ENCODE measurements around the gene MDFIC.

The MDFIC gene

DNA sequence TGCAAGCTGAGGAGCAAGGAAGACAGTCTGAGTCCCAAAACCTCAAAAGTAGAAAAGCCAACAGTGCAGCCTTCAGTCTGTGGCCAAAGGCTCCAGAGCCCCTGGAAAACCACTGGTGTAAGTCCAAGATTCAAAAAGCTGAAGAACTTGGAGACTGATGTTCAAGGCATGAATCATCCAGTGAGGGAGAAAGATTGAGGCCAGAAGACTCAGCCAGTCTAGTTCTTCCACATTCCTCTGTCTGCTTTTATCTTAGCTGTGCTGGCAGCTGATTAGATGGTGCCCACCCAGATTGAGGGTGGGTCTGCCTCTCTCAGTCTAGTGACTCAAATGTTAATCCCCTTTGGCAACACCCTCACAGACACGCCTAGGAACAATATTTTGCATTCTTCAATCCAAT, 20.1 kb upstream of the MDFIC start:
- Histone ChIP-seq H3K9me3 (no peaks in the 10 kb centered on the region), H3K36me3 (no peaks in the 10 kb centered on the region), H3K9ac (no peak overlapping the region), H3K27me3 (no peaks in the 10 kb centered on the region), H3K4me1 (no peaks in the 10 kb centered on the region), H4K20me1 (no peaks in the 10 kb centered on the region), H3K4me2 (no peak overlapping the region), H3K27ac (no peak overlapping the region), H3K4me3 (no peak overlapping the region)
- TF ChIP-seq Cebpa-rat (IDR thresholded peaks at IDR 0.05) = no peak

- H3K4me2 ChIP-seq = no peak overlapping the region
- H3K9ac ChIP-seq = no peak overlapping the region
- no peaks in the 10 kb centered on the region for H3K4me1 ChIP-seq
- no peak overlapping the region for H3K27ac ChIP-seq
- TF ChIP-seq Cebpa-rat (IDR thresholded peaks at IDR 0.05) = no peak
- H3K9me3 ChIP-seq = no peaks in the 10 kb centered on the region
- H4K20me1 ChIP-seq = no peaks in the 10 kb centered on the region
- no peaks in the 10 kb centered on the region for H3K27me3 ChIP-seq
- no peaks in the 10 kb centered on the region for H3K36me3 ChIP-seq
- no peak overlapping the region for H3K4me3 ChIP-seq
Observed at GRCh38 chr7:114903131-114903530, 18.8 kb upstream of the MDFIC start.

DNA sequence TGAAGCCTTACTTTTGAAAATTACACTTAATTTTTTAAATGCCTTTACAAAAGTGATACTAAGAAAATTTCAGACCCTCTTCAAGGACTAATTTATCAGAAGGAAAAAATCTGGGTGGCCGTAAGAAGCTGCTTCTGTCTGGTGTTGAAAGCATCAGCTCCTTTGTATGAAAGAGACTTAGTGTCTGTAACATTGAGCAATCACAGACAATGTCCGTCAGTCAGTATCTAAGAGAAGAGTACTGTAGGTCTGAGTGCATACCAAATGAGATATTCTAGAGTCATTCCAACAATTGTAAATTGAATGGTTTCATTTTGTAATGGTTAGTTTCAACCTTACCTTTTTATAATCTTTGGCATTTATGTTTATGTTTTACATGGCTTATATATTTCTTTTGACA, 11.1 kb upstream of the MDFIC start:
- H3K4me2 ChIP-seq = no peak overlapping the region
- no peaks in the 10 kb centered on the region for H3K4me1 ChIP-seq
- H3K4me3 ChIP-seq = no peak overlapping the region
- H3K9ac ChIP-seq = no peak overlapping the region
- no peak overlapping the region for H3K27ac ChIP-seq
- H3K27me3 ChIP-seq = no peaks in the 10 kb centered on the region
- no peak for TF ChIP-seq Cebpa-rat (IDR thresholded peaks at IDR 0.05)
- no peaks in the 10 kb centered on the region for H3K36me3 ChIP-seq
- no peaks in the 10 kb centered on the region for H3K9me3 ChIP-seq
- no peaks in the 10 kb centered on the region for H4K20me1 ChIP-seq

- Histone ChIP-seq H4K20me1 (no peaks in the 10 kb centered on the region), H3K27me3 (no peaks in the 10 kb centered on the region), H3K27ac (no peak overlapping the region), H3K4me3 (no peak overlapping the region), H3K4me1 (no peaks in the 10 kb centered on the region), H3K9me3 (no peaks in the 10 kb centered on the region), H3K4me2 (no peak overlapping the region), H3K36me3 (no peaks in the 10 kb centered on the region), H3K9ac (no peak overlapping the region)
- no peak for TF ChIP-seq Cebpa-rat (IDR thresholded peaks at IDR 0.05)
Observed at GRCh38 chr7:114911411-114911810, 10.5 kb upstream of the MDFIC start.

DNA sequence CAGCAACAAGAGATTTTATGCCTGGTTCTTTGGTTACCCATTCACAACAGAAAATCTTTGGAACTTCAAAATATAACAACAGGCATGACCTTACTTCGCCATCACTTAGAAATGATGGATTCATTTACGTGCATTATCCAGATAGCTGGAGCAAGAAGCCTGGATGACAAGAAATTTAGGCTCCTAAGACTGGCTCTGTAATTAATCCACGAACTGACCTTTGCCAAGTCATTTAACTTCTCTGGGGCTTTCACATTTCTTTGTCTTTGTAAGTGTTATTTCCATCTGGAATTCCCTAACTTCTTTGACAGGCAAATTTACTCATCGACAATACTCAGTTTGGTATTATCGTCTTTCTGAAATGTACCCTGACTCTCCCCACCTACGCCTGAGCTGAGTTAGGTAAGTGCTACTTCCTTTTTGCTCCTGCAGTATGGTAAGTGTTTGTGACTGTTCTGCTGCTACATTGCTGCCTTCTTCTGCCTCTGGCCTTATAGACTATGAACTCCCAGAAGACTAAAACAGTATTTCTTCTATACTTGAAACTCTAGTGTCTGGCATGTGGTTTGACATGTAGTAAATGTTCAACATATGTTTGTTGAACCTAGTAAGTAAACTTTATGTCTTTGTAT, 5.5 kb upstream of the MDFIC start:
- Histone ChIP-seq H3K36me3 (no peaks in the 10 kb centered on the region), H3K27me3 (no peaks in the 10 kb centered on the region), H3K4me3 (no peak overlapping the region), H3K9me3 (no peaks in the 10 kb centered on the region), H3K4me2 (no peak overlapping the region), H3K4me1 (no peaks in the 10 kb centered on the region), H3K9ac (no peak overlapping the region), H3K27ac (no peak overlapping the region), H4K20me1 (no peaks in the 10 kb centered on the region)
- TF ChIP-seq Cebpa-rat (IDR thresholded peaks at IDR 0.05) = no peak

GRCh38 chr7:114917211-114917839, 4.6 kb upstream of the MDFIC start:
- H3K27me3 ChIP-seq = no peaks in the 10 kb centered on the region
- H3K27ac ChIP-seq = no peak overlapping the region
- no peak overlapping the region for H3K9ac ChIP-seq
- no peak for TF ChIP-seq Cebpa-rat (IDR thresholded peaks at IDR 0.05)
- no peak overlapping the region for H3K4me2 ChIP-seq
- no peaks in the 10 kb centered on the region for H3K36me3 ChIP-seq
- no peaks in the 10 kb centered on the region for H3K4me1 ChIP-seq
- H4K20me1 ChIP-seq = no peaks in the 10 kb centered on the region
- H3K4me3 ChIP-seq = no peak overlapping the region
- peaks cover 6% of the 10 kb centered on the region for H3K9me3 ChIP-seq

- no peak for TF ChIP-seq Cebpa-rat (IDR thresholded peaks at IDR 0.05)
- Histone ChIP-seq H3K27ac (no peak overlapping the region), H3K9ac (no peak overlapping the region), H3K27me3 (no peaks in the 10 kb centered on the region), H3K9me3 (peaks cover 16% of the 10 kb centered on the region), H3K4me1 (no peaks in the 10 kb centered on the region), H4K20me1 (no peaks in the 10 kb centered on the region), H3K4me3 (no peak overlapping the region), H3K4me2 (no peak overlapping the region), H3K36me3 (no peaks in the 10 kb centered on the region)
Observed at GRCh38 chr7:114919587-114919986, 2.3 kb upstream of the MDFIC start.

DNA sequence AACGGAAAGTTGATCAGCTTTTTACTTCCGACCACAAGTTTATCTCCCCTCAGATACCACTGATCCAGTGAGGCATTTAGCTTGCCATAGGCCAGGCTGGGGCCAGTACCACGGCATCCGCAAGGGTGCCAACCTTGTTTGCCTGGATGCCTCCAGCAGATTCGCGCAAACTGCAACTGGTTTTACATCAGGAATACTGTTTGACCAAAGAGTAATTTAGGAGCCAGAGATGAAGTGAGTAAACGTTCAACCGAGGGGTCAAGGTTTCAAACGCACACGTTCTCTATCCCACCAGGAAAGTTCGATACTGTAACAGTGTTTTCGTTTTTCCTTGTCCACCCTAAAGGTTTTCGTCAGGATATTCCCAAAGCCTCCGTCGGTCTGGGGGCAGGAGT, 266 bp upstream of the MDFIC start:
- Histone ChIP-seq H3K27me3 (no peaks in the 10 kb centered on the region), H3K9me3 (peaks cover 16% of the 10 kb centered on the region), H3K9ac (no peak overlapping the region), H4K20me1 (no peaks in the 10 kb centered on the region), H3K27ac (no peak overlapping the region), H3K4me3 (no peak overlapping the region), H3K4me1 (no peaks in the 10 kb centered on the region), H3K36me3 (no peaks in the 10 kb centered on the region), H3K4me2 (no peak overlapping the region)
- TF ChIP-seq Cebpa-rat (IDR thresholded peaks at IDR 0.05) = no peak

DNA sequence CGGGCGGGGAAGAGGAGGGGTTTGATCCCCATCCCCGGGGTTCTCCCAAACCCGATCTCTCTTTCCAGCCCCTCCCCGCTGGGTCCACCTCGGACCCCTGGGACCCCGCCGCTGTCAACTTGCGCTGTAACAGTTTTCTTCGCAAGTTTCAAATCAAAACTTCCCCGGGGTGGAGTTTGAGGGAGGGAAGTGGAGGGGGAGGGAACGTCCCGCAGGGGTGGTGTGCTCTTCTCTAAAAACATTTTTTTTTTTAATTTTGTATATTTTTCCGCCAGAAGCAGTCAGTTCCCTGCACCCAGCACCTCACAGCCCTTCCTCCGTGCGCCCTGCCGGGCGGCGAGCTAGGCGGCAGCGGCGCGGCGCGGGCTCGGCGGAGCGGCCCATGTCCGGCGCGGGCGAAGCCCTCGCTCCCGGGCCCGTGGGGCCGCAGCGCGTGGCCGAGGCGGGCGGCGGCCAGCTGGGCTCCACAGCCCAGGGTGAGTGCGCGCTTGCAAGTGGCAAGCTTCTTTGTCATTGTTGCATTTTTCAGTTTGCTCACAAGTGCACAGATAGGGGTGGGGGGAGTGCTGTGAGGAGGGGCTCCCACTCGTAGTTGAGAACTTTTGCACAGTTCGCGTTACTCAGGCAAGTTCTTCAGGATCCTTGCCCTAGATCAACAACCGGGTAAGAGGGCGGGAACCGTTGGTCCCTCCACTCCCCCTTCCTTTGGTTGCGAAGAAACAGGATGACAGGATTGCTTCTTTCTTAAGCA, 933 bp downstream of the MDFIC start:
- 0 out of 2 replicates have a peak, but pooled peaks cover under 1% of the 10 kb centered on the region for H3K4me1 ChIP-seq
- H3K36me3 ChIP-seq = no peaks in the 10 kb centered on the region
- no peak overlapping the region for H3K4me2 ChIP-seq
- H3K27me3 ChIP-seq = no peaks in the 10 kb centered on the region
- H3K4me3 ChIP-seq = no peak overlapping the region
- H3K27ac ChIP-seq = no peak overlapping the region
- no peak overlapping the region for H3K9ac ChIP-seq
- peaks cover 16% of the 10 kb centered on the region for H3K9me3 ChIP-seq
- H4K20me1 ChIP-seq = no peaks in the 10 kb centered on the region
- TF ChIP-seq Cebpa-rat (IDR thresholded peaks at IDR 0.05) = no peak

DNA sequence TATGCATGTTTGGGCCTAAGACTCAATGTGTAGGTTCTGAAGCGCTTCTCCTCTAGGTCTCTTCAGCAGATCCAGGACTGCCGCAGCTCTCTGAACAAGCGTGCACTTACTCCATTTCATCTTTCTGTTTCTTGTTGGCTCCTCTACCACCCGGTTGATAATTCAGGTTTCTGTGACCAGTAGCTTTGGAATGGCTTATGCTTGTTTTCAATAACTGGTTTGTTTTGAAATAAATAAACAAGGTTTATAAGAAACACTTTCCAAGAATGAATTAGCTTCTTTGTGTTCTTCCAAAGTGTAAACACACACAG, 1.5 kb downstream of the MDFIC start:
- H3K36me3 ChIP-seq = no peaks in the 10 kb centered on the region
- H3K9me3 ChIP-seq = peaks cover 16% of the 10 kb centered on the region
- H4K20me1 ChIP-seq = no peaks in the 10 kb centered on the region
- H3K27ac ChIP-seq = no peak overlapping the region
- H3K4me1 ChIP-seq = peaks cover 5% of the 10 kb centered on the region; the same call in 1 of the 2 replicates
- no peak for TF ChIP-seq Cebpa-rat (IDR thresholded peaks at IDR 0.05)
- no peaks in the 10 kb centered on the region for H3K27me3 ChIP-seq
- H3K9ac ChIP-seq = no peak overlapping the region
- H3K4me2 ChIP-seq = no peak overlapping the region
- H3K4me3 ChIP-seq = no peak overlapping the region
